ENCODE data around the gene DCUN1D5. TPM values are rescaled to one million over a fixed set of nuclear protein-coding genes. Genes with fewer than 3 reads are reported as not detected.
"Not testable (repeated sequence)": the region's sequence is repeated elsewhere in the genome, so short reads cannot be mapped to it uniquely, and the experiment has no call there.

Gene DCUN1D5
- total RNA-seq, 3 donors from 2014 or later, result 102 to 121 (median 110) TPM

DNA sequence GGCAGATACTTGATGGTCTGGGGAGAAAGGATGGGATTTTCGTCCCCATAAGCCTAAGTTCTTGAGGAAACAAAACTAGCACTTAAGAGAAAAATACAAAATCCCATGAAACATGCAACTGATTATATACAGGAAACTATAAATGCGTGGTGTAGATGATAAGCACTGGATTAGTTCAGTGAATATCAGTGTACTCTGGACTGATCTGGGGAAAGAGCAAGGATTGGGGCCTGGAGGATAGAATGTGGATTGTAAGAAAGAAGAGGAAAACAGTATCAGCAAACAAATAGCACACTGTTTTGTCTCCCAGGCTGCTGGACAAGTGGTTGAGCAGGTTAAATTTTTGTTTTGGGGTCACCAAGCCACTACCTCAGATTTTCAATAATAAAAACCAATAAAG, 49.8 kb downstream of the DCUN1D5 start:
- Mint-ChIP-seq H3K27me3 (ENCODE audit: low read depth) (no peaks in the 10 kb centered on the region), H3K4me1 (ENCODE audit: low read depth) (no peaks in the 10 kb centered on the region), H3K9me3 (no peaks in the 10 kb centered on the region), H3K36me3 (ENCODE audit: insufficient read depth) (no peaks in the 10 kb centered on the region), H3K4me3 (no peak overlapping the region)
- ATAC-seq (no peak), DNase-seq (no peak)

DNA sequence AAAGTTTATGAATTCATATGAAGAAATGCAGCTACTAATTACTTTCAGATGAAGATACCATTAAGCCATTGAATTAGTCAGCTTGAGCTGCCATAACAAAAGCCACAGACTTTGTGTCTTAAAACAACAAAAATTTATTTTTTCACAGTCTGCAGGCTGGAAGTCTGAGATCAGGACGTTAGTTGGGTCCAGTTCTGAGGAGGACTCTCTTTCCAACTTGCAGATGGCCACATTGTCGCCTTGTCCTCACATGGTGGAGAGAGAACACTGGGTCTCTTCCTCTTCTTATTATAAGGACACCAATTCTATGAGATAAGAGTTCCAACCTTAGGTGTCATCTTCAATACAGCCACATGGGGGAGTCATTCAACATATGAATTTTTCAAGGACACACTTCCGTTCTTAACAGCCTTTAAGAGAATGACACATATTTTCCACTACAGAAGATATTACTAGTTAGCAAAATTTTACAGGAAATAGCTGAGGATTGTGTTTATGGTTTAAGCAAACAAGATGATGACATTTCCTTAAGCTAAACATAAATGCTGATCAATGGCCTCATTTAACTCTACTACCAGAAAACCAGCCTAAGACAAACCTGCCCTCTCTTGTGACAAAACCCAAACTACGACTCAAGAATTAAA, 56.0 kb downstream of the DCUN1D5 start:
- H3K4me1 Mint-ChIP-seq (ENCODE audit: low read depth), result peaks cover 21% of the 10 kb centered on the region
- DNase-seq (peak; percentile 15), ATAC-seq (peak; percentile 91 to 92)
- H3K27me3 Mint-ChIP-seq (ENCODE audit: low read depth), result no peaks in the 10 kb centered on the region
- H3K36me3 Mint-ChIP-seq (ENCODE audit: insufficient read depth), result no peaks in the 10 kb centered on the region
- H3K4me3 Mint-ChIP-seq, result peak overlapping the region; percentile 19
- H3K9me3 Mint-ChIP-seq, result no peaks in the 10 kb centered on the region

DNA sequence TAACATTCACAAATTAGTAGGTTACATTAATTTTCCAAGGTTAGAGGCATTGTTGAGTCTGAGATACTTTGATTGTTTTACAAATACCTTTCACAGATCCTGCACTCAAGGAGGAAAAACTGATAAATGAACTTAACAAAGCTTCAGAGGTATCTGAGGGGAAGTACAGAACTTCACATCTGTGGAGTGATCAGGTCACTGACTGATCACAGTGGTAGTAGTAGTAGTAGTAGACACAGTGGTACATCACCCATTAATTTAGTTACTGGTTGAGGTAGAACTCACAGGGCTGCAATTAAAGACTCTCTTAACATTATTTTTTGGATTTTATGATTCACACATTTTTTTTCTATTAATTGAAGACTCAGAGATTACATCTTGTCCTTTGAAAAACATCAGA, 56.7 kb downstream of the DCUN1D5 start:
- Mint-ChIP-seq H3K27me3 (ENCODE audit: low read depth) (no peaks in the 10 kb centered on the region), H3K36me3 (ENCODE audit: insufficient read depth) (no peaks in the 10 kb centered on the region), H3K9me3 (no peaks in the 10 kb centered on the region), H3K4me1 (ENCODE audit: low read depth) (peaks cover 21% of the 10 kb centered on the region), H3K4me3 (no peak overlapping the region)
- DNase-seq (no peak), ATAC-seq (no peak)

DNA sequence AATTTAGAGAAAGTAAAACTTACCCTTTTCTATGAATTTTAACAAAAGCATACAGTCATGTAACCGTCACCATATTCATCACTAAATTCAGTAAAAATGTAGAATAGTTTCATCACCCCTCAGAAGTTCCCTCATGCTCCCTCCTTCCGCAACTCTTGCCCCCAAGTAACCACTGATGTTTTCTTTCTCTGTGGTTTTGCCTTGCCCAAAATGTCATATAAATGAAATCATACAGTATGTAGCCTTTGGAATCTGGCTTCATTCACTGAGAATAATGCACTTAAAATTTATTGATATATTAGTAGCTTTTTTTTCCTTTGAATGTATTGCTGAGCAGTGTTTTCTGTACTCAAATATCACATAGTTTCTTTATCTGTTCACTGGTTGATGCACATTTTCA, 60.1 kb downstream of the DCUN1D5 start:
- Mint-ChIP-seq H3K36me3 (ENCODE audit: insufficient read depth) (no peaks in the 10 kb centered on the region), H3K4me1 (ENCODE audit: low read depth) (peaks cover 28% of the 10 kb centered on the region), H3K9me3 (no peaks in the 10 kb centered on the region), H3K27me3 (ENCODE audit: low read depth) (peaks cover 3% of the 10 kb centered on the region), H3K4me3 (no peak overlapping the region)
- DNase-seq, result no peak
- ATAC-seq, result no peak

DNA sequence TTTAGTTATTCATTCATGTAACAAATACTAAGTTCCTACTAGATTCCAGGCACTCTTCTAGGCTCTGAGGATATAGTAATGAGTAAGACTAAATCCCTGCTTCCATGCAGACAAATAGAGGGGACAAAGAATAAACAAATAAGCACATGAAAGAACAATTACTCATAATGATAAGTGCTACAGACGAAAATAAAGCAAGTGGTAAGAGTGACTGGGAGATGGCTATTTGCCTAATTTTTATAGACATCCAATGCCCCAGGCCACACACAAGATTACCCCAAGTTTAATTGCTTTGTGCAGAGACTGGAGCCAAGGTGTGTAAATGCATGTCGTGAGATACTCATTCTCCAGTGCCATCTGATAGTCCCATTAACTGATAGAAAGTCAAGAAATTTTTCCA, 62.6 kb downstream of the DCUN1D5 start:
- Mint-ChIP-seq H3K36me3 (ENCODE audit: insufficient read depth) (no peaks in the 10 kb centered on the region), H3K9me3 (no peaks in the 10 kb centered on the region), H3K27me3 (ENCODE audit: low read depth) (peaks cover 3% of the 10 kb centered on the region), H3K4me1 (ENCODE audit: low read depth) (peaks cover 14% of the 10 kb centered on the region), H3K4me3 (no peak overlapping the region)
- DNase-seq (no peak), ATAC-seq (no peak)

DNA sequence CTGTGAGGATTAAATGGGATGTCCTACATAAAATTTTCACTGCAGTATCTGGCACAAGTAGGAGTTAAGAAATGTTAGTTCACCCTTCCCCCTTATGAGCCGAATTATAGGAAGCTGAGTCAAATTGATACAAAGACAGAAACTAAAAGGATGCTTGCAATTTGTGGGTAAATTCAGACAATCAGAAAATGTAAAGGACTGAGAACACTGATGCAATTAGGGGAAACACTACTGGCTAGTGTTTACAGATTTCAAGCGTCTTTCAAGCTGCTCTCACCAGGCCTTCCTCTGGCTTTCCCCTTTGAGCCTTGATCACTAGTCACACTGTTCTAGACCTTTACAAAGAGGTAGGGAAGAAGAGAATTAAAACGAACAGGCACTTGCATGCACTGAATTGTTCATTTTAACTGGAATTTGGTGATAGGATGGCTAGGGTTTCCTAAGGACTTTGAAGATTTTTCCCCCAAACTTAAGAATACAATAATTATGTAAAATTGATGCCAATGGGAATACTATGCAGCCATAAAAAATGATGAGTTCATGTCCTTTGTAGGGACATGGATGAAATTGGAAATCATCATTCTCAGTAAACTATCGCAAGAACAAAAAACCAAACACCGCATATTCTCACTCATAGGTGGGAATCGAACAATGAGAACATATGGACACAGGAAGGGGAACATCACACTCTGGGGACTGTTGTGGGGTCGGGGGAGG, 63.5 kb downstream of the DCUN1D5 start:
- not testable (repeated sequence) for H3K36me3 Mint-ChIP-seq (ENCODE audit: insufficient read depth); DNase-seq; H3K4me3 Mint-ChIP-seq; H3K9me3 Mint-ChIP-seq; H3K27me3 Mint-ChIP-seq (ENCODE audit: low read depth)
- ATAC-seq, result peak; percentile 88
- H3K4me1 Mint-ChIP-seq (ENCODE audit: low read depth), result peaks cover 14% of the 10 kb centered on the region

DNA sequence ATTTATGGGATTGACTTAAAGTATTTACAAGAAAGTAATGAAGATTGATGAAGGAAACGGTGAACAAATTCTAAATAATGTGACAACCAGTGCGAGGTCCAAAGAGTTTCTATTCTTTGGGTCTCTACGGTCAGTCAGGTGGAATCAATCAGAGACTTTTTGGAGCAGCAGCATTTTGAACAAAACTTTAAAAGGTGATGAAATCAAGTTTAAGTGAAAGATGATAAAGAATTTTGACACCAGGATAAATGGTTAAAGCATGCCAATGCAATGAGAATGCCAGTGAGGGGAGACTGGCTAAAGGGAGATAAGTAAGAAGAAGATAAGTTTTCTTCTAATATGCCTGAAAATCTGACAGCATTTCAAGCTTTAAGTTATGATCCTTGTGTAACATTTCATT, 67.9 kb downstream of the DCUN1D5 start:
- H3K4me1 Mint-ChIP-seq (ENCODE audit: low read depth), result peaks cover 8% of the 10 kb centered on the region
- no peak overlapping the region for H3K4me3 Mint-ChIP-seq
- peaks cover 5% of the 10 kb centered on the region for H3K27me3 Mint-ChIP-seq (ENCODE audit: low read depth)
- no peak for DNase-seq
- H3K36me3 Mint-ChIP-seq (ENCODE audit: insufficient read depth), result no peaks in the 10 kb centered on the region
- no peaks in the 10 kb centered on the region for H3K9me3 Mint-ChIP-seq
- no peak for ATAC-seq

DNA sequence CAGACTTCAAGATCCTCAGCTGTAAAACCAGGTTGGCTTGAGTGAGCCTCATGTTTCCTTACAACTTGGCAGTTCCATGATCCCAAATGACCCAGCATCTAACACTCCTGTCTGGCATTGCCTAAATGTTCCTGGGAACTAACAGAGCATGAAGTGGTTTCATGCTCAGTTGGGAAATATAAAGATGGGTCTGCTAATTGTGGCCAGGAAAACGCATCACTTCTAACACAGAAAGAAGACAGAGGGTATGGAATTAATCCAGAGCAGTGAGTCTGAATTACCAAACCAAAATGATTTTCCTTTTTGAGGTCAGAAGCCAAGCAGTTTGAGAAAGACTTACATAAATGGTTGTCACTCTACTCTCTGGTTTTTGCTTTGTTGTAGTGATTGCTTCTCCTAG, 75.9 kb downstream of the DCUN1D5 start:
- Mint-ChIP-seq H3K27me3 (ENCODE audit: low read depth) (peaks cover 19% of the 10 kb centered on the region), H3K9me3 (no peaks in the 10 kb centered on the region), H3K36me3 (ENCODE audit: insufficient read depth) (no peaks in the 10 kb centered on the region), H3K4me1 (ENCODE audit: low read depth) (no peaks in the 10 kb centered on the region), H3K4me3 (no peak overlapping the region)
- DNase-seq, result no peak
- ATAC-seq, result no peak

DNA sequence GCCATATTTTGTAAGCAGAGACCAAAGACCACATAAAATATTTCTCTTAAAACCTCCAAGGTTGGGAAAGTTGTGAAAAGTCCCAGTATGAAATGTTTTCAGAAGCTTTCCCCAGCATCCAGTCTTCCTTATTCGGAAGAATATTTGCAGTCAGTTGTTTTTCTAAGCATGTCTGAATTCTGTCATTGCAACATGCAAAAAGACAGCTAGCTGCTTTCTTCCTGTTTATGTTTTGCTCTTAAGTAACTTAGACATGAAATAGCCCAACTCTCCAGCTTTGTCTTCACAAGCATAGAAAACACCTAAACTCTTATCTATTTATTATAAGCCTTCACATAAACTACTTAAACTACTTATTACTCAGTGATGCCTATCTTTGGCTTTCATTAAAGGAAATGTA, 78.5 kb downstream of the DCUN1D5 start:
- Mint-ChIP-seq H3K36me3 (ENCODE audit: insufficient read depth) (no peaks in the 10 kb centered on the region), H3K27me3 (ENCODE audit: low read depth) (peaks cover 12% of the 10 kb centered on the region), H3K4me1 (ENCODE audit: low read depth) (no peaks in the 10 kb centered on the region), H3K9me3 (peaks cover 12% of the 10 kb centered on the region), H3K4me3 (no peak overlapping the region)
- ATAC-seq (no peak), DNase-seq (no peak)

Other genes starting within 250 kb of the DCUN1D5 start
- gene MMP3, start 248.6 kb downstream of the DCUN1D5 start, total RNA-seq, result not detected
- not detected for gene MMP12, start 217.2 kb downstream of the DCUN1D5 start, total RNA-seq
- not detected for gene MMP13, start 136.4 kb downstream of the DCUN1D5 start, total RNA-seq
- gene DYNC2H1, start 17.3 kb upstream of the DCUN1D5 start, total RNA-seq, result 1 to 10 TPM in 2 of 3 donors, under 1 TPM in 1; 0.98 to 2.3 (median 1.0) TPM